HepG2 (cell line): ENCODE results near the gene TXN2. TPM values are rescaled to one million over a fixed set of nuclear protein-coding genes. Genes with fewer than 3 reads are reported as not detected.

ENCODE experiments used
- ATF7-NPFF ChIP-seq: sonication (generic); formaldehyde crosslinking; IDR thresholded peaks from 2 replicates; pipeline ENCODE4 v1.8.1; 2023; ENCODE audit warnings: mild to moderate bottlenecking, low read depth, missing genetic modification reagents, moderate library complexity
- DZIP1 ChIP-seq: sonication (generic); formaldehyde crosslinking; IDR thresholded peaks from 2 replicates; pipeline ENCODE4 v1.5.0; 2020; ENCODE audit warnings: mild to moderate bottlenecking, missing genetic modification reagents
- GFI1 ChIP-seq: sonication (generic); formaldehyde crosslinking; IDR thresholded peaks from 2 replicates; pipeline ENCODE4 v1.5.0; 2020; ENCODE audit warnings: missing genetic modification reagents, mild to moderate bottlenecking, borderline replicate concordance
- HNRNPL ChIP-seq: fragments of 200-400 bp; formaldehyde crosslinking; IDR thresholded peaks from 2 replicates; pipeline ENCODE4 v1.6.1; 2017; ENCODE audit warnings: mild to moderate bottlenecking, low read depth, low read length
- KAT8 ChIP-seq: IDR thresholded peaks from 2 replicates; pipeline ENCODE4 v1.6.1; 2016; ENCODE audit warnings: missing genetic modification reagents, missing compliant biosample characterization
- KMT2B ChIP-seq: IDR thresholded peaks from 2 replicates; pipeline ENCODE4 v1.6.1; 2016; ENCODE audit warnings: missing genetic modification reagents, missing compliant biosample characterization
- MAFK ChIP-seq, 2 experiments: IDR thresholded peaks in 1 of 2; conservative IDR thresholded peaks in 1 of 2; 2 replicates each; pipeline ENCODE4 v1.6.1; 2011; ENCODE audit warnings: improper control_type of control experiment in 2 of 2, low read length in 2 of 2
- MNT ChIP-seq: fragments of 450-650 bp; IDR thresholded peaks from 2 replicates; pipeline ENCODE4 v1.6.1; 2016
- NR0B2 ChIP-seq: sonication (generic); formaldehyde crosslinking; IDR thresholded peaks from 2 replicates; pipeline ENCODE4 v1.4.0; 2020; ENCODE audit warnings: mild to moderate bottlenecking, missing genetic modification reagents
- PCBP1 ChIP-seq: fragments of 200-400 bp; formaldehyde crosslinking; IDR thresholded peaks from 2 replicates; pipeline ENCODE4 v1.6.1; 2017; ENCODE audit warnings: mild to moderate bottlenecking, low read depth, low read length, borderline replicate concordance
- PHB2 ChIP-seq: fragments of 450-650 bp; IDR thresholded peaks from 2 replicates; pipeline ENCODE4 v1.6.1; 2018; ENCODE audit not compliant: partially characterized antibody
- PHF8 ChIP-seq: sonication (generic); formaldehyde crosslinking; IDR thresholded peaks from 2 replicates; pipeline ENCODE4 v1.5.0; 2020; ENCODE audit warnings: missing genetic modification reagents
- SNRNP70 ChIP-seq: fragments of 200-400 bp; formaldehyde crosslinking; IDR thresholded peaks from 2 replicates; pipeline ENCODE4 v1.6.1; 2017; ENCODE audit warnings: mild to moderate bottlenecking, low read depth, low read length, moderate library complexity
- THYN1 ChIP-seq: sonication (generic); formaldehyde crosslinking; IDR thresholded peaks from 2 replicates; pipeline ENCODE4 v1.8.1; 2023; ENCODE audit warnings: low read depth, mild to moderate bottlenecking, moderate library complexity, missing genetic modification reagents, borderline replicate concordance
- ZBTB21 ChIP-seq: sonication (generic); formaldehyde crosslinking; IDR thresholded peaks from 2 replicates; pipeline ENCODE4 v1.4.0; 2020; ENCODE audit warnings: missing genetic modification reagents
- ZFP62 ChIP-seq: sonication (generic); formaldehyde crosslinking; IDR thresholded peaks from 2 replicates; pipeline ENCODE4 v1.4.0; 2020; ENCODE audit warnings: missing genetic modification reagents
- ZFP91 ChIP-seq: sonication (generic); formaldehyde crosslinking; IDR thresholded peaks from 2 replicates; pipeline ENCODE4 v1.9.0; 2022; ENCODE audit warnings: missing genetic modification reagents, mild to moderate bottlenecking, borderline replicate concordance
- ZNF101 ChIP-seq: sonication (generic); formaldehyde crosslinking; IDR thresholded peaks from 2 replicates; pipeline ENCODE4 v1.4.0; 2020; ENCODE audit warnings: mild to moderate bottlenecking, low read depth, missing genetic modification reagents, borderline replicate concordance
- ZNF143 ChIP-seq: sonication (generic); formaldehyde crosslinking; IDR thresholded peaks from 2 replicates; pipeline ENCODE4 v1.4.0; 2020; ENCODE audit warnings: missing genetic modification reagents
- ZNF564 ChIP-seq: sonication (generic); formaldehyde crosslinking; IDR thresholded peaks from 2 replicates; pipeline ENCODE4 v1.8.1; 2023; ENCODE audit warnings: mild to moderate bottlenecking, missing genetic modification reagents
- ZNF660 ChIP-seq: sonication (generic); formaldehyde crosslinking; IDR thresholded peaks from 2 replicates; pipeline ENCODE4 v1.5.1; 2020; ENCODE audit warnings: mild to moderate bottlenecking, low read depth, missing genetic modification reagents, borderline replicate concordance
- ZNF781 ChIP-seq: sonication (generic); formaldehyde crosslinking; IDR thresholded peaks from 2 replicates; pipeline ENCODE4 v1.5.1; 2020; ENCODE audit warnings: borderline replicate concordance, mild to moderate bottlenecking, missing genetic modification reagents; ENCODE audit errors: not compliant biosample characterization
- ZNF792 ChIP-seq: IDR thresholded peaks from 2 replicates; pipeline ENCODE4 v1.6.1; 2016
- ZSCAN21 ChIP-seq: sonication (generic); formaldehyde crosslinking; IDR thresholded peaks from 2 replicates; pipeline ENCODE4 v1.8.0; 2022; ENCODE audit warnings: mild to moderate bottlenecking, missing genetic modification reagents, moderate library complexity, borderline replicate concordance
- polyA plus RNA-seq, 8 experiments: library from polyadenylated mRNA; depleted of rRNA in 3 of 8; stranded (reverse) in 7 of 8; unstranded in 1 of 8; fragments of >200 nt; fragmentation: Illumina TruSeq in 4 of 8; extraction: Trizol in 4 of 8; gene quantifications; 2 replicates each; pipeline versions ENCODE4 v1.2.1 to v1.2.3, GENCODE V29; 2011 to 2016; ENCODE audit warnings: low read depth in 4 of 8, missing spikeins in 1 of 8, mixed read lengths in 1 of 8; ENCODE audit not compliant: insufficient read depth in 1 of 8
- total RNA-seq, 5 experiments: library from RNA; depleted of rRNA; stranded (reverse); fragments of >200 nt; fragmentation: Illumina TruSeq; extraction: Trizol; gene quantifications; 2 replicates each; pipeline ENCODE4 v1.2.3, GENCODE V29; 2016; ENCODE audit warnings: low read depth in 1 of 5

The TXN2 gene
- total and polyA plus RNA-seq, 2 of the 13 experiments (the other 11 are each of a cell fraction or from before 2014, with no cell fraction given), result 41.4 to 109 TPM

- no peak for TF ChIP-seq NR0B2
- TF ChIP-seq PHF8, result peak; percentile 43; the same call in 1 of the 2 replicates
- peak; percentile 80 for TF ChIP-seq GFI1
- no peak for TF ChIP-seq ATF7-NPFF (CRISPR knock-in tag)
- TF ChIP-seq ZFP62, result no peak
- TF ChIP-seq ZNF792 (CRISPR knock-in tag), result peak; percentile 74
- no peak for TF ChIP-seq ZNF564
- no peak for TF ChIP-seq ZNF660
- TF ChIP-seq KMT2B, result 0 out of 2 replicates have a peak, but pooled peaks have one; percentile 63
- TF ChIP-seq ZNF781 (CRISPR knock-in tag), result peak; percentile 70
- TF ChIP-seq PHB2, result no peak
- TF ChIP-seq MNT, result peak; percentile 98
- TF ChIP-seq ZFP91 (CRISPR knock-in tag), result peak; percentile 67; the same call in 1 of the 2 replicates
- TF ChIP-seq ZSCAN21 (CRISPR knock-in tag), result no peak
- peak in 1 of 2 experiments; percentile 2; a peak in 1 of 4 replicates for TF ChIP-seq MAFK (conservative IDR thresholded peaks at IDR 0.05 in 1 of 2, IDR thresholded peaks at IDR 0.05 in 1 of 2; ENCODE audit: low read length in 2 of 2)
- no peak for TF ChIP-seq SNRNP70
- no peak for TF ChIP-seq DZIP1 (CRISPR knock-in tag)
- no peak for TF ChIP-seq THYN1 (CRISPR knock-in tag)
- TF ChIP-seq ZNF143, result no peak
- peak; percentile 88 for TF ChIP-seq KAT8 (CRISPR knock-in tag)
- no peak for TF ChIP-seq ZNF101 (CRISPR knock-in tag)
- peak; percentile 66 for TF ChIP-seq ZBTB21 (CRISPR knock-in tag)
- TF ChIP-seq HNRNPL, result 0 out of 2 replicates have a peak, but pooled peaks have one; percentile 62
- no peak for TF ChIP-seq PCBP1
Observed at GRCh38 chr22:36419177-36419911, 62.1 kb downstream of the TXN2 start (continued).
